GM12872 (cell line): ENCODE data around the gene SKAP2.

ENCODE experiments used
- CTCF ChIP-seq: IDR thresholded peaks from 3 replicates; pipeline ENCODE4 v1.5.1; 2011; ENCODE audit warnings: low read depth, mild to moderate bottlenecking, low read length, moderate library complexity; ENCODE audit not compliant: insufficient read depth

The SKAP2 gene

GRCh38 chr7:26862834-26863233 is 1.6 kb downstream of the SKAP2 start:
- no peak for TF ChIP-seq CTCF

DNA sequence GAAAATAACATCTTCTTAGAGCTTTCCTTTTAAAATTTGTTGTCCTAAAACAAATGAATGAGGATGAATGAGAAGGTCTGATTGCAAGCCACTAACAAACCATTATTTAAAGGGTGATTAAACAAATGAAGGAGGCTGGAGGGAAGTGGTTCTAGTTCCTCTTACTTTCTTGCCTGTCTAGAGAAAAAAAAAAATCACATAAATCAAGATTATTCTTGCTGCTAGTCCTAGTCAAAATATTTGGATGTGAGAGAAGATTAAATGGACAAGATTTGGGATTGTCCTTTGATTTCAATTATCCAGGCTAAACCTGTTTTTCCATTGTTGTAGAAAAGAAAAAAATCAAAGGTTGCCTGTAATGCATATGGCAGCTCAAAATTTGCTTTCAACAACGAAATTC is 3.3 kb downstream of the SKAP2 start:
- TF ChIP-seq CTCF: no peak

GRCh38 chr7:26860361-26860760 is 4.0 kb downstream of the SKAP2 start:
- no peak for TF ChIP-seq CTCF

- TF ChIP-seq CTCF: no peak
Observed at GRCh38 chr7:26859720-26860119, 4.7 kb downstream of the SKAP2 start.

- TF ChIP-seq CTCF: no peak
Observed at GRCh38 chr7:26858735-26859134, 5.7 kb downstream of the SKAP2 start.

- TF ChIP-seq CTCF: no peak
Observed at GRCh38 chr7:26858241-26858715, 6.1 kb downstream of the SKAP2 start.

- TF ChIP-seq CTCF: no peak
Observed at GRCh38 chr7:26857506-26858240, 6.7 kb downstream of the SKAP2 start.

- TF ChIP-seq CTCF: no peak
Observed at GRCh38 chr7:26857170-26857505, 7.3 kb downstream of the SKAP2 start.
